Measurements from ENCODE around the gene CAMK1D. TPM values are rescaled to one million over a fixed set of nuclear protein-coding genes. Genes with fewer than 3 reads are reported as not detected.

CAMK1D gene
- total and polyA plus RNA-seq, 2 donors, result 11.2 to 14.6 TPM

DNA sequence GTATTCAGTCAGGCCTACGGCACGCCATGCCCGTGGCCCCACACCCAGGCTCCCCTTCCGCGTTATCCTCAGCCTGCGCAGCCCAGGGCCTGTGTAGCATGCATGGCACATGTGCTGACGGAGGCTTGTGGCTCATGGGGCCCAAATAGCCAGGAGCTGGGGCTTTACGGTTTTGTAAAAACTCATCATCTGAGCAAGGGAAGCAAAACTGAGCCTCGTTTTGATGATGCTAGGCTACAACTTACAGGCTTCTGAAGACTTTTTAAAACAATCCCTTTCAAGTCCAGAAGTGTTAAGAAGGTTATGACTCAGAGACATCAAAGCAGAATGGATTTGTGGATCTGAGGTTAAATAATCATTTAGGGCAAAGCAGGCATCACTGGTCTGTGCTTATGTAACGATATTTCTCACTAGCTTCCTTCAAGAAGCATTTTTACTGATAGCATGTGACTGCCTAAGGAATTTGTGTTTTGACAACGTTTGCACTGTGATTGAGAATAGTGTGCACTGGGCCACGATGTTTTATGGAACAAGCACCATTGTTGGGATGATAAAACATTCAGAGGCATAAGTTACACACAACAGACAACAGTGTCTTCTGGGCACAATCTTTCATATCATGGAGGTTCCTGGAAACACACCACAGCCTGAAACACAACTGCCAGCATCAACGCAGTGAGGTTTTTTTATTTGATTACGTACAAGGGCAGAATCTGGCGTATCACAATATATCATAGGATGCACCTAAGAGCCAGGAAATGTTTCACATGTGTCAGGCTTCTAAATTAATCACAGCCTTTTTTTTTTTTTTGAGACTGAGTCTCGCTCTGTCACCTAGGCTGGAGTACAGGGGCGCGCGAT, 377.9 kb downstream of the CAMK1D start:
- Histone ChIP-seq H3K9me3 (ENCODE audit: control insufficient read depth in 2 of 2, insufficient read depth in 1 of 2, low read length in 1 of 2) (no peaks in the 10 kb centered on the region), H3K27me3 (ENCODE audit: control insufficient read depth in 2 of 2, insufficient read depth in 1 of 2, low read length in 1 of 2) (no peaks in the 10 kb centered on the region), H3K27ac (ENCODE audit: low read depth in 1 of 2, low read length in 1 of 2) (no peak overlapping the region)

DNA sequence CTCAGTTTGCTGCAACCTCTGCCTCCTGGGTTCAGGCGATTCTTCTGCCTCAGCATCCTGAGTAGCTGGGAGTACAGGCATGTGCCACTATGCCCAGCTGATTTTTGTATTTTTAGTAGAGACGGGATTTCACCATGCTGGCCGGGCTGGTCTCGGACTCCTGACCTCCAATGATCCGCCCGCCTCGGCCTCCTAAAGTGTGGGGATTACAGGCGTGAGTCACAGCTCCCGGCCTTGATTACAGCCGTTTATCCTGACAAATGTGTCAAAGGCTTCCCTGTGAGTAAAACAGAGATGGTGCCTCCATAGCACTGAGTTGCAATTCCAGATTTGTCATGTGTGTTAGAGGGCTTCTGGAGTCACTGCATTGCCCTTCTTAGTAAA, 378.5 kb downstream of the CAMK1D start:
- H3K27ac ChIP-seq (ENCODE audit: low read depth in 1 of 2, low read length in 1 of 2), result no peak overlapping the region
- WGBS, result 97% methylated on average over 10 of the region's 10 CpGs
- no peak for DNase-seq (ENCODE audit: low read depth in 6 of 9, low spot score in 9 of 9)
- no peak overlapping the region for H3K4me3 ChIP-seq (ENCODE audit: low read length in 2 of 2)
- H3K4me1 ChIP-seq (ENCODE audit: control insufficient read depth in 2 of 2, insufficient read depth in 2 of 2, low read length in 2 of 2), result peaks cover 24 to 29% of the 10 kb centered on the region in 2 donors
- H3K9me3 ChIP-seq (ENCODE audit: control insufficient read depth in 2 of 2, insufficient read depth in 1 of 2, low read length in 1 of 2), result no peaks in the 10 kb centered on the region
- H3K36me3 ChIP-seq (ENCODE audit: control insufficient read depth in 2 of 2, insufficient read depth in 2 of 2, low read length in 1 of 2), result no peaks in the 10 kb centered on the region
- no peaks in the 10 kb centered on the region for H3K27me3 ChIP-seq (ENCODE audit: control insufficient read depth in 2 of 2, insufficient read depth in 1 of 2, low read length in 1 of 2)

More for the DNA sequence above, 377.9 kb downstream of the CAMK1D start:
- 93% methylated on average over 19 of the region's 19 CpGs for WGBS
- Histone ChIP-seq H3K4me3 (ENCODE audit: low read length in 2 of 2) (no peak overlapping the region), H3K36me3 (ENCODE audit: control insufficient read depth in 2 of 2, insufficient read depth in 2 of 2, low read length in 1 of 2) (no peaks in the 10 kb centered on the region), H3K4me1 (ENCODE audit: control insufficient read depth in 2 of 2, insufficient read depth in 2 of 2, low read length in 2 of 2) (peaks cover 24 to 29% of the 10 kb centered on the region in 2 donors)
- DNase-seq (ENCODE audit: low read depth in 6 of 9, low spot score in 9 of 9), result no peak

DNA sequence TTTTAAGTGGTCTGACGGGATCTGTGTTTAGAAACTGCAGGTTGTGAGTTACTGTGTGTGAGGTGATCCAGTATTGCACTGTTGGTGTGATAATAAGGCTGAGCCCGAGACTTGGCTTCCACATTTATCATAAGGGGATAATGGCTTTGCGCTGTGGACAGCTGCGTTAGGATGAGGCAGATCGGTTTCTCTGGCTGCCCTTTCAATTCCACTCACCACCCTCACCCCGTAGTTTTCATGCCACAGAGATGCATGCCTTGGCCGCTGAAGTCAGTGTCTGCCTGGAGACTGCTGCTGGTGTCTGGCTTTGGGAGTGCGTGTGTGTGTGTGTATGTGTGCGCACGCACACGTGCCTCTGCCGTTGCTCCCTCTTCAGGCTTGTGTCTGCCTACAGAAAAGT, 379.1 kb downstream of the CAMK1D start:
- H3K4me1 ChIP-seq (ENCODE audit: control insufficient read depth in 2 of 2, insufficient read depth in 2 of 2, low read length in 2 of 2), result peaks cover 24 to 29% of the 10 kb centered on the region in 2 donors
- no peak overlapping the region for H3K4me3 ChIP-seq (ENCODE audit: low read length in 2 of 2)
- no peaks in the 10 kb centered on the region for H3K9me3 ChIP-seq (ENCODE audit: control insufficient read depth in 2 of 2, insufficient read depth in 1 of 2, low read length in 1 of 2)
- H3K36me3 ChIP-seq (ENCODE audit: control insufficient read depth in 2 of 2, insufficient read depth in 2 of 2, low read length in 1 of 2), result no peaks in the 10 kb centered on the region
- 97% methylated on average over 12 of the region's 12 CpGs for WGBS
- no peak for DNase-seq (ENCODE audit: low read depth in 6 of 9, low spot score in 9 of 9)
- no peaks in the 10 kb centered on the region for H3K27me3 ChIP-seq (ENCODE audit: control insufficient read depth in 2 of 2, insufficient read depth in 1 of 2, low read length in 1 of 2)
- H3K27ac ChIP-seq (ENCODE audit: low read depth in 1 of 2, low read length in 1 of 2), result no peak overlapping the region

DNA sequence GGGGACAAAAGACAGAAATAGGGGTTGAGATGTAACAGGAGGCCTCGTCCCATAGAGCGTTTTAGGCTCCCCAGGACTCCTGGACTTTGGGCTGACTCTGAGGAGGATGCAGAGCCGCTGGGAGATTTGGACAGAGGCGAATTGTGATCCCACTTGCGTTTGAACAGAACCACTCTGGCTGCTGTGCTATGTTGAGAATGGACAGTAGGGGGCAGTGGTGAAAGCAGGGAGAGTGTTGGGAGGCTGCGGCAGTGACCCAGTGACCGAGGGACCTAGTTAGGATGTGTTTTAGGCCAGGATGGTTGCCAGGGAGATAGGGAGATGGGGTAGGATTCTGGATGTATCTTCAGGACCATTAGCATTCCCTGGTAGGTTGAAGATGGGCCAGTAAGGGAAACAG, 380.5 kb downstream of the CAMK1D start:
- H3K27ac ChIP-seq (ENCODE audit: low read depth in 1 of 2, low read length in 1 of 2), result no peak overlapping the region
- H3K36me3 ChIP-seq (ENCODE audit: control insufficient read depth in 2 of 2, insufficient read depth in 2 of 2, low read length in 1 of 2), result no peaks in the 10 kb centered on the region
- H3K27me3 ChIP-seq (ENCODE audit: control insufficient read depth in 2 of 2, insufficient read depth in 1 of 2, low read length in 1 of 2), result no peaks in the 10 kb centered on the region
- no peak overlapping the region for H3K4me3 ChIP-seq (ENCODE audit: low read length in 2 of 2)
- H3K9me3 ChIP-seq (ENCODE audit: control insufficient read depth in 2 of 2, insufficient read depth in 1 of 2, low read length in 1 of 2), result no peaks in the 10 kb centered on the region
- peaks cover 14 to 18% of the 10 kb centered on the region in 2 donors for H3K4me1 ChIP-seq (ENCODE audit: control insufficient read depth in 2 of 2, insufficient read depth in 2 of 2, low read length in 2 of 2)
- 95% methylated on average over 7 of the region's 7 CpGs for WGBS
- no peak for DNase-seq (ENCODE audit: low read depth in 6 of 9, low spot score in 9 of 9)

DNA sequence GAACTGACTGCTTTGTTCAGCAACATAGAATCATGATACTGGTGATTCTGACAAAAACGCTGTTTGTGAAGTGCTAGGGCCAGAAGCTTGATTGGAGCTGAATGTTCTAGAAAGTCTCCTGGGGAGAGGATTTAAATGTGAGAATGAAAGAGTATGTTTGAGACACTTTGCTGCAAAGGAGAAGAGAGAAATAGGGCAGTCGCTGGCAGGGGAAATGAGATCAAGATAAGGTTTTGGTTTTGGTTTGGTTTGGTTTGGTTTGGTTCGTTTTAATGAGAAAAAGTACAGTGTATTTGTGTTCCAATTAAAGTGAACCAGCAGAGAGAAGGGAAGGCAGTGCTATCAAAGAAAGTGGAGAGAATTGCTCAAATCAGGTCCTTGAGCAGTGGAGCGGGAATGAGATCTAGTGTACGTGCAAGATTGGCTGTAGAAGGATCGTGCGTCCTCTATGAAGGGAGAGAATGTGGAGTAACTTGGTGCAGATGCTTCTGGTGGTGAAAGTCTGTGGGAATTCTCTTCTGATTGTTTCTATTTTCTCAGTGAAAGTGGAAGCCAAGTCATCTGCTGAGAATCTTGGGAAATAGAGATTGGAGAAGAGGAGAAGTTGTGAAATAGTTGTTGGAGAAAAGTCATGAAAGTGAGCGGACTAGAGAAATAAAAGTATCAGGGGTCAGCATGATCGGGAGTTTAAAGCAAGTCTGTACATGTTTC, 381.6 kb downstream of the CAMK1D start:
- peaks cover 9 to 11% of the 10 kb centered on the region in 2 donors for H3K4me1 ChIP-seq (ENCODE audit: control insufficient read depth in 2 of 2, insufficient read depth in 2 of 2, low read length in 2 of 2)
- WGBS, result 77% methylated on average over 9 of the region's 9 CpGs
- H3K27ac ChIP-seq (ENCODE audit: low read depth in 1 of 2, low read length in 1 of 2), result no peak overlapping the region
- peak in 2 of 9 donors; percentile 3 to 22 for DNase-seq (ENCODE audit: low read depth in 6 of 9, low spot score in 9 of 9)
- no peaks in the 10 kb centered on the region for H3K27me3 ChIP-seq (ENCODE audit: control insufficient read depth in 2 of 2, insufficient read depth in 1 of 2, low read length in 1 of 2)
- no peaks in the 10 kb centered on the region for H3K9me3 ChIP-seq (ENCODE audit: control insufficient read depth in 2 of 2, insufficient read depth in 1 of 2, low read length in 1 of 2)
- peaks cover 0 to 6% of the 10 kb centered on the region in 2 donors for H3K36me3 ChIP-seq (ENCODE audit: control insufficient read depth in 2 of 2, insufficient read depth in 2 of 2, low read length in 1 of 2)
- no peak overlapping the region for H3K4me3 ChIP-seq (ENCODE audit: low read length in 2 of 2)

DNA sequence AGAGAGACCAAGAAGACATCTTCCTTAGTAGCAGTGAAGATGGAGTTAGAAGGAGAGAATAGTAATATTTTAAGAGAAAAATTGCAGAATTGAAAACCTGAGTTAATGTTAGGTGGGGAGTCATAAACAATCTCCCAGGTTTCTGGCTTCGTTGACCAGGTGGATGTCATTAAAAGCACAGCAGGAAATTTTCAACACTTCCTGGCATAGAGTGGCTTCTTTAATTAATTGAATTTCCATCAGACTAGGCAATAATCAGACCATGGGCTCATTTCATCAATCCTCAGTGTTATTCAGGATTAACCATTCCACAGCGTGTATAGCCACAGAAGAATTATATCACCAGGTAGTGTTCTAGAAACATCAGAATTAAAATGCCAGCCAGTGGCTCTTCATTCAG, 383.9 kb downstream of the CAMK1D start:
- no peaks in the 10 kb centered on the region for H3K27me3 ChIP-seq (ENCODE audit: control insufficient read depth in 2 of 2, insufficient read depth in 1 of 2, low read length in 1 of 2)
- H3K9me3 ChIP-seq (ENCODE audit: control insufficient read depth in 2 of 2, insufficient read depth in 1 of 2, low read length in 1 of 2), result no peaks in the 10 kb centered on the region
- no peak for DNase-seq (ENCODE audit: low read depth in 6 of 9, low spot score in 9 of 9)
- H3K4me1 ChIP-seq (ENCODE audit: control insufficient read depth in 2 of 2, insufficient read depth in 2 of 2, low read length in 2 of 2), result peaks cover 9 to 11% of the 10 kb centered on the region in 2 donors
- WGBS, result 91% methylated on average over 2 of the region's 2 CpGs
- H3K27ac ChIP-seq (ENCODE audit: low read depth in 1 of 2, low read length in 1 of 2), result no peak overlapping the region
- peaks cover 0 to 6% of the 10 kb centered on the region in 2 donors for H3K36me3 ChIP-seq (ENCODE audit: control insufficient read depth in 2 of 2, insufficient read depth in 2 of 2, low read length in 1 of 2)
- no peak overlapping the region for H3K4me3 ChIP-seq (ENCODE audit: low read length in 2 of 2)

DNA sequence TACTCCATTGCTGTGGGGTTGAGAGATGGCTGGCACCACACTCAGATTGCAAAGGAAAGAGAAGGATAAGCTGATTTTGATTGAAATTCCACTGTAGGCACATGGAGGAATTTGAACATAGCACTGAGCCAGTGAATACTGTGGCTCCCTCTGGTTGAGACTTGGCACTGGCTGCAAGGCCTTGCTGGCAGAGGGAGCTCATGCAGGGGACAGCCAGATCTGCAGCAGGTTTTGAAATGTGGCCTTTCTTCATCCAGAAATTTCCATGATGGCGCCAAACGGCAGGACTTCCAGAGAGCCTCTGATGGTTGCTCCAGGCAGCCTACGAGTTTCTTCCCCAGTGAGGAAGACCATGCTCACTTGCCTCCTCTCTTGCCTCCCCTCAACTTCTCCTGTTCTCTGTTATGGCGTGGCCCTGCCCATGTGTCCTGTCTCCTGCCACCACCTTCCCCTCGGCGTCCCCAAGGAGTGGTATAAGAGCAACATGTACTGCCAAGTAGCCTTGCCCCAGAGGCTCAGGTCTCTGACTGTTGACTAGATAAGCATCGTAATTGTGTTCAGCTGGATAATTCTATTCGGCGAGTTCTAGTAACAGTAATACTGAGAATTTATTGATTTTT, 386.6 kb downstream of the CAMK1D start:
- no peak overlapping the region for H3K27ac ChIP-seq (ENCODE audit: low read depth in 1 of 2, low read length in 1 of 2)
- 88% methylated on average over 9 of the region's 9 CpGs for WGBS
- no peaks in the 10 kb centered on the region for H3K27me3 ChIP-seq (ENCODE audit: control insufficient read depth in 2 of 2, insufficient read depth in 1 of 2, low read length in 1 of 2)
- no peak overlapping the region for H3K4me3 ChIP-seq (ENCODE audit: low read length in 2 of 2)
- no peaks in the 10 kb centered on the region for H3K4me1 ChIP-seq (ENCODE audit: control insufficient read depth in 2 of 2, insufficient read depth in 2 of 2, low read length in 2 of 2)
- DNase-seq (ENCODE audit: low read depth in 6 of 9, low spot score in 9 of 9), result no peak
- no peaks in the 10 kb centered on the region for H3K9me3 ChIP-seq (ENCODE audit: control insufficient read depth in 2 of 2, insufficient read depth in 1 of 2, low read length in 1 of 2)
- H3K36me3 ChIP-seq (ENCODE audit: control insufficient read depth in 2 of 2, insufficient read depth in 2 of 2, low read length in 1 of 2), result peaks cover 0 to 6% of the 10 kb centered on the region in 2 donors

DNA sequence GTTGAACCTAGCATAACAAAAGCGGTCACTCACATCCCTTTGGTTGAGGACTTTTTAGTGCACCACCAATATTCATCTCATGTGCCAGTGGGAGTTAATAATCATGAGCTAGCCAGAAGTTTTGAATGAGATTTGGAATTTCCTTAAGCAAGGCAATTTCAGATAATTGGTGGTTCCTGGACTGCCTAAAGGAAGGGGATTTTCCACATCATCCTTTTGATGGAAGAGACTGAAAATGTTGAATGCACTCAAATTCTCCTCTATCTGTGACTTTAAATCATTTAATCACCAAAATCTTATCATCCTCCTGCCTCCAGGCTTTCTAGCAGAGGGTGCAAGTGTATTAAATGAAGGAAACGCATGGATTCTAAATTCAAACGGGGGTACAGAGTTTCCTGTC, 391.5 kb downstream of the CAMK1D start:
- H3K36me3 ChIP-seq (ENCODE audit: control insufficient read depth in 2 of 2, insufficient read depth in 2 of 2, low read length in 1 of 2), result peaks cover 0 to under 1% of the 10 kb centered on the region in 2 donors
- H3K27me3 ChIP-seq (ENCODE audit: control insufficient read depth in 2 of 2, insufficient read depth in 1 of 2, low read length in 1 of 2), result no peaks in the 10 kb centered on the region
- H3K4me1 ChIP-seq (ENCODE audit: control insufficient read depth in 2 of 2, insufficient read depth in 2 of 2, low read length in 2 of 2), result no peaks in the 10 kb centered on the region
- peak overlapping the region in 1 of 2 donors; percentile 36 for H3K27ac ChIP-seq (ENCODE audit: low read depth in 1 of 2, low read length in 1 of 2)
- WGBS, result 93% methylated on average over 3 of the region's 3 CpGs
- H3K9me3 ChIP-seq (ENCODE audit: control insufficient read depth in 2 of 2, insufficient read depth in 1 of 2, low read length in 1 of 2), result no peaks in the 10 kb centered on the region
- H3K4me3 ChIP-seq (ENCODE audit: low read length in 2 of 2), result no peak overlapping the region
- no peak for DNase-seq (ENCODE audit: low read depth in 6 of 9, low spot score in 9 of 9)

DNA sequence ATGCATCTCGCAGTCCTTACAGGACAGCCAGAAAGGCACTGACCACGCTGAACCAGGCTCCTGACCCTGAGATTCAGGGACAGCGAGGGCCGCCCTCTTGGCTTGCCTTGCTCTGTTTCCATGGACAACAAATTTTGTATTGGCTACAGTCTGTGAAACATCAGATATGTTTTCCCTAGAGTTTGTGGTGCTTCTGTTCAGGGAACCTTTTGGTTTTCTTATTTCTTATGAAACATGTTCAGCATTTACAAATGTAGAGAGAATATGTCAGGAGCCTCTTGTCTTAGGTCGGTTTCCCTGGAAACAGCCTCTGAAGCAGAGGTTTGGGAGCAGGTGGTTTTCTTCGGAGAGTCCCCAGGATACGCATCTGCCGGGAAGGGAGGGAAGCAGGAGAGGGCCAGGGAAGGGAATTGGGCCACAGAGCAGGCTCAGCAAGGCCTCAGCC, 392.0 kb downstream of the CAMK1D start:
- no peaks in the 10 kb centered on the region for H3K9me3 ChIP-seq (ENCODE audit: control insufficient read depth in 2 of 2, insufficient read depth in 1 of 2, low read length in 1 of 2)
- no peaks in the 10 kb centered on the region for H3K4me1 ChIP-seq (ENCODE audit: control insufficient read depth in 2 of 2, insufficient read depth in 2 of 2, low read length in 2 of 2)
- 96% methylated on average over 8 of the region's 8 CpGs for WGBS
- no peak overlapping the region for H3K4me3 ChIP-seq (ENCODE audit: low read length in 2 of 2)
- no peaks in the 10 kb centered on the region for H3K36me3 ChIP-seq (ENCODE audit: control insufficient read depth in 2 of 2, insufficient read depth in 2 of 2, low read length in 1 of 2)
- H3K27me3 ChIP-seq (ENCODE audit: control insufficient read depth in 2 of 2, insufficient read depth in 1 of 2, low read length in 1 of 2), result no peaks in the 10 kb centered on the region
- DNase-seq (ENCODE audit: low read depth in 6 of 9, low spot score in 9 of 9), result no peak
- H3K27ac ChIP-seq (ENCODE audit: low read depth in 1 of 2, low read length in 1 of 2), result peak overlapping the region in 1 of 2 donors; percentile 36

Data from thymus (tissue), 11 donors.